Measurements from ENCODE around the gene NTN5.
"Not testable (repeated sequence)": the region's sequence is repeated elsewhere in the genome, so short reads cannot be mapped to it uniquely, and the experiment has no call there.

NTN5 gene

GRCh38 chr19:48642862-48643261 is 30.0 kb downstream of the NTN5 start:
- FAIRE-seq: no peak

GRCh38 chr19:48641850-48642249 is 31.0 kb downstream of the NTN5 start:
- FAIRE-seq: no peak

GRCh38 chr19:48639483-48640375 is 33.1 kb downstream of the NTN5 start:
- no peak for FAIRE-seq

- FAIRE-seq: no peak
These were observed 33.9 kb downstream of the NTN5 start for GRCh38 chr19:48638831-48639381.

GRCh38 chr19:48637948-48638830 is 34.6 kb downstream of the NTN5 start:
- peak; percentile 65 for FAIRE-seq

- peak; percentile 97 for FAIRE-seq
These were observed 35.3 kb downstream of the NTN5 start for GRCh38 chr19:48637449-48637947.

GRCh38 chr19:48636859-48637448 is 35.9 kb downstream of the NTN5 start, which contains the start of gene DBP:
DBP (minus strand) TSS chr19:48637379; CDS start chr19:48636994, 385 bp downstream.
- no peak for FAIRE-seq

- no peak for FAIRE-seq
These were observed 36.6 kb downstream of the NTN5 start for GRCh38 chr19:48635966-48636858.

- no peak for FAIRE-seq
These were observed 37.4 kb downstream of the NTN5 start for GRCh38 chr19:48635263-48635965.

GRCh38 chr19:48634424-48635262 is 38.2 kb downstream of the NTN5 start:
- FAIRE-seq: peak; percentile 96

- no peak for FAIRE-seq
These were observed 38.8 kb downstream of the NTN5 start for GRCh38 chr19:48634036-48634342.

GRCh38 chr19:48633148-48634035 is 39.4 kb downstream of the NTN5 start:
- no peak for FAIRE-seq

- FAIRE-seq: no peak
These were observed 40.1 kb downstream of the NTN5 start for GRCh38 chr19:48632692-48633147.

- FAIRE-seq: not testable (repeated sequence)
These were observed 40.5 kb downstream of the NTN5 start for GRCh38 chr19:48632286-48632685.

- FAIRE-seq: no peak
These were observed 41.6 kb downstream of the NTN5 start for GRCh38 chr19:48631225-48631624.

- no peak for FAIRE-seq
These were observed 42.3 kb downstream of the NTN5 start for GRCh38 chr19:48630296-48631063.

GRCh38 chr19:48629599-48630295 is 43.1 kb downstream of the NTN5 start:
- FAIRE-seq: peak; percentile 98

- FAIRE-seq: no peak
These were observed 43.6 kb downstream of the NTN5 start for GRCh38 chr19:48629297-48629598.
